ENCODE data around the gene HAAO.

DNA sequence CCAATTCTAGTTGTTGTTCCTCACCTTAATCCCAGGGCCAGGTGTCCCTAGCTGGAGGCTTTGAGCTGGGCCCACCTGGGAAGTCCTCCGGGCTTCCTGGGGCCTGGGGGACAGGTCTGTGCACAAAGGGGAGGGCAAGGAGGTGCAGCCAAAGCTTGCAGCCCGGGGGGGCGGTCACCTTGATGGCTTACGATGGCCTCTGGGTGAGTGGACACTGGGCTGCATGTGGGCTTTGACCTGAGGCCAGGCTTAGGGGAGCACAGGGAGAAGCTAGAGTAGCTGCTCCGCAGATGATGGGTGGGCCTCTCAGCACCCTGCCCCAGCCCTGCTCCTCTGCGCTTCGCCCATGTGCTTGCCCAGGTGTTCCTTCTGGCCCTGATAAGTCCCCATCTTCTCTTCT, 41.8 kb upstream of the HAAO start:
- TF ChIP-seq POLR2A (IDR thresholded peaks at IDR 0.05; ENCODE audit: low read length): no peak
- no peak for TF ChIP-seq GATA1 (IDR thresholded peaks at IDR 0.05; ENCODE audit: low read depth, low read length)

Data from erythroblast (primary cell).